ENCODE measurements around the gene SERPINB6.

- TF ChIP-seq POLR2A (IDR thresholded peaks at IDR 0.05) (no peak), CTCF (IDR thresholded peaks at IDR 0.05) (no peak), EP300 (IDR thresholded peaks at IDR 0.05) (no peak)
These were observed 26.3 kb downstream of the SERPINB6 start for GRCh38 chr6:2945153-2945452.

Measured in stomach (tissue), 4 donors.